COLO668 (cell line): ENCODE measurements around the gene ARHGAP42.

Experiments
- DNase-seq: peaks from one replicate; lab custom pipeline; 2025; ENCODE audit not compliant: unreplicated experiment; lab: John Stamatoyannopoulos, UW

Gene ARHGAP42

GRCh38 chr11:100759106-100759505, 72.0 kb downstream of the ARHGAP42 start:
- DNase-seq, result no peak

GRCh38 chr11:100759856-100760255, 72.8 kb downstream of the ARHGAP42 start:
- DNase-seq, result no peak

GRCh38 chr11:100760744-100761143, 73.7 kb downstream of the ARHGAP42 start:
- DNase-seq, result no peak

- DNase-seq, result no peak
Measured at GRCh38 chr11:100761841-100762240, 74.8 kb downstream of the ARHGAP42 start.

- DNase-seq, result no peak
Measured at GRCh38 chr11:100766764-100767163, 79.7 kb downstream of the ARHGAP42 start.

- DNase-seq, result no peak
Measured at GRCh38 chr11:100769165-100769564, 82.1 kb downstream of the ARHGAP42 start.

GRCh38 chr11:100769617-100770016, 82.5 kb downstream of the ARHGAP42 start:
- DNase-seq, result no peak

GRCh38 chr11:100774132-100774531, 87.0 kb downstream of the ARHGAP42 start:
- no peak for DNase-seq

- DNase-seq, result no peak
Measured at GRCh38 chr11:100774859-100775258, 87.8 kb downstream of the ARHGAP42 start.

GRCh38 chr11:100776212-100776896, 89.3 kb downstream of the ARHGAP42 start:
- DNase-seq, result no peak

- DNase-seq, result no peak
Measured at GRCh38 chr11:100777103-100777502, 90.0 kb downstream of the ARHGAP42 start.

- no peak for DNase-seq
Measured at GRCh38 chr11:100777736-100778135, 90.6 kb downstream of the ARHGAP42 start.

- no peak for DNase-seq
Measured at GRCh38 chr11:100778166-100778785, 91.2 kb downstream of the ARHGAP42 start.

GRCh38 chr11:100780470-100780869, 93.4 kb downstream of the ARHGAP42 start:
- DNase-seq, result no peak

GRCh38 chr11:100785148-100785983, 98.3 kb downstream of the ARHGAP42 start:
- DNase-seq, result no peak

GRCh38 chr11:100788561-100789295, 101.6 kb downstream of the ARHGAP42 start:
- no peak for DNase-seq

- no peak for DNase-seq
Measured at GRCh38 chr11:100789500-100789899, 102.4 kb downstream of the ARHGAP42 start.

- no peak for DNase-seq
Measured at GRCh38 chr11:100790073-100790472, 103.0 kb downstream of the ARHGAP42 start.

GRCh38 chr11:100791103-100791502, 104.0 kb downstream of the ARHGAP42 start:
- no peak for DNase-seq

- DNase-seq, result no peak
Measured at GRCh38 chr11:100791860-100792259, 104.8 kb downstream of the ARHGAP42 start.

- no peak for DNase-seq
Measured at GRCh38 chr11:100793525-100793924, 106.4 kb downstream of the ARHGAP42 start.
